ENCODE results near the gene TCAP.

The TCAP gene

GRCh38 chr17:39653662-39654331 lies 11.4 kb upstream of the TCAP start:
- Histone ChIP-seq H3K9me3 (ENCODE audit: low read length) (no peaks in the 10 kb centered on the region), H3K4me3 (ENCODE audit: low read depth, low read length, poor library complexity, severe bottlenecking) (no peak overlapping the region), H4K20me1 (ENCODE audit: insufficient read depth, low read length) (no peaks in the 10 kb centered on the region), H3K79me2 (ENCODE audit: insufficient read depth, low read length) (no peaks in the 10 kb centered on the region), H3K4me1 (ENCODE audit: insufficient read depth, low read length, severe bottlenecking) (peaks cover 13% of the 10 kb centered on the region), H3K27me3 (ENCODE audit: insufficient read depth, low read length) (no peaks in the 10 kb centered on the region), H3K4me2 (ENCODE audit: low read length) (no peak overlapping the region), H3K27ac (ENCODE audit: low read depth, low read length, poor library complexity, severe bottlenecking) (no peak overlapping the region), H3K9me2 (ENCODE audit: low read depth, low read length) (no peaks in the 10 kb centered on the region), H3F3A (ENCODE audit: insufficient read depth, low read length) (no peaks in the 10 kb centered on the region), H2AFZ (ENCODE audit: low read length) (no peak overlapping the region), H3K9ac (ENCODE audit: low read length) (no peak overlapping the region), H3K36me3 (ENCODE audit: insufficient read depth, low read length) (peaks cover 5% of the 10 kb centered on the region; the same call in 1 of the 2 replicates)
- no peak for TF ChIP-seq EZH2 (IDR thresholded peaks at IDR 0.05; ENCODE audit: borderline replicate concordance, low read length)
- peak; percentile 94 for TF ChIP-seq CTCF (IDR thresholded peaks at IDR 0.05; ENCODE audit: low read length)

- H3K4me3 ChIP-seq (ENCODE audit: low read depth, low read length, poor library complexity, severe bottlenecking): no peak overlapping the region
- no peaks in the 10 kb centered on the region for H3K27me3 ChIP-seq (ENCODE audit: insufficient read depth, low read length)
- TF ChIP-seq CTCF (IDR thresholded peaks at IDR 0.05; ENCODE audit: low read length) (no peak), EZH2 (IDR thresholded peaks at IDR 0.05; ENCODE audit: borderline replicate concordance, low read length) (no peak)
- H3K27ac ChIP-seq (ENCODE audit: low read depth, low read length, poor library complexity, severe bottlenecking): no peak overlapping the region
- no peaks in the 10 kb centered on the region for H4K20me1 ChIP-seq (ENCODE audit: insufficient read depth, low read length)
- H3K9me3 ChIP-seq (ENCODE audit: low read length): no peaks in the 10 kb centered on the region
- H3K36me3 ChIP-seq (ENCODE audit: insufficient read depth, low read length): peaks cover 7% of the 10 kb centered on the region; the same call in 1 of the 2 replicates
- no peak overlapping the region for H2AFZ ChIP-seq (ENCODE audit: low read length)
- no peaks in the 10 kb centered on the region for H3K9me2 ChIP-seq (ENCODE audit: low read depth, low read length)
- no peaks in the 10 kb centered on the region for H3F3A ChIP-seq (ENCODE audit: insufficient read depth, low read length)
- peaks cover 18% of the 10 kb centered on the region for H3K4me1 ChIP-seq (ENCODE audit: insufficient read depth, low read length, severe bottlenecking)
- H3K9ac ChIP-seq (ENCODE audit: low read length): no peak overlapping the region
- no peak overlapping the region for H3K4me2 ChIP-seq (ENCODE audit: low read length)
- H3K79me2 ChIP-seq (ENCODE audit: insufficient read depth, low read length): no peaks in the 10 kb centered on the region
Observed at GRCh38 chr17:39655105-39655504, 10.0 kb upstream of the TCAP start.

GRCh38 chr17:39658346-39658745 lies 6.8 kb upstream of the TCAP start:
- H3K79me2 ChIP-seq (ENCODE audit: insufficient read depth, low read length): no peaks in the 10 kb centered on the region
- H3K9me3 ChIP-seq (ENCODE audit: low read length): no peaks in the 10 kb centered on the region
- TF ChIP-seq CTCF (IDR thresholded peaks at IDR 0.05; ENCODE audit: low read length): no peak
- TF ChIP-seq EZH2 (IDR thresholded peaks at IDR 0.05; ENCODE audit: borderline replicate concordance, low read length): no peak
- H3K4me1 ChIP-seq (ENCODE audit: insufficient read depth, low read length, severe bottlenecking): peaks cover 5% of the 10 kb centered on the region
- H3K4me3 ChIP-seq (ENCODE audit: low read depth, low read length, poor library complexity, severe bottlenecking): no peak overlapping the region
- no peaks in the 10 kb centered on the region for H4K20me1 ChIP-seq (ENCODE audit: insufficient read depth, low read length)
- H3K36me3 ChIP-seq (ENCODE audit: insufficient read depth, low read length): peaks cover 32% of the 10 kb centered on the region; the same call in 1 of the 2 replicates
- H3K27me3 ChIP-seq (ENCODE audit: insufficient read depth, low read length): no peaks in the 10 kb centered on the region
- H3K9me2 ChIP-seq (ENCODE audit: low read depth, low read length): no peaks in the 10 kb centered on the region
- H3F3A ChIP-seq (ENCODE audit: insufficient read depth, low read length): no peaks in the 10 kb centered on the region
- H3K27ac ChIP-seq (ENCODE audit: low read depth, low read length, poor library complexity, severe bottlenecking): no peak overlapping the region
- no peak overlapping the region for H2AFZ ChIP-seq (ENCODE audit: low read length)
- no peak overlapping the region for H3K4me2 ChIP-seq (ENCODE audit: low read length)
- no peak overlapping the region for H3K9ac ChIP-seq (ENCODE audit: low read length)

Measured in OCI-LY1 (cell line).